HCT116 (cell line): ENCODE data around the gene RFPL1. TPM values are rescaled to one million over a fixed set of nuclear protein-coding genes. Genes with fewer than 3 reads are reported as not detected.

ENCODE experiments used
- ATAC-seq: fragments of 200-7000 bp; cut with Tn5 transposase; 2 replicates; pipeline ENCODE4 v1.9.1; 2020; ENCODE audit warnings: mild to moderate bottlenecking, moderate library complexity
- BruUV-seq: library from RNA; stranded (reverse); fragments of 400-500 nt; replicated peaks from 2 replicates; lab custom pipeline; 2021; lab: Mats Ljungman, UMichigan
- CTCF ChIA-PET: fragments of 300-600 bp; sonication (Branson Sonifier 250); formaldehyde crosslinking; loops from one replicate; lab custom pipeline; 2021; ENCODE audit warnings: antibody characterized with exemption; lab: Charles Lee
- POLR2A ChIA-PET: fragments of 300-600, 350-600 bp; sonication (Branson Sonifier 250); formaldehyde crosslinking; loops from one replicate; lab custom pipeline; 2021; ENCODE audit warnings: antibody characterized with exemption; lab: Charles Lee
- RAD21 ChIA-PET, 2 experiments: fragments of 300-600 bp; sonication (Branson Sonifier 250); formaldehyde crosslinking; loops; one replicate each; lab custom pipeline; 2023; ENCODE audit warnings: low total read pairs in 2 of 2; ENCODE audit not compliant: uncharacterized antibody in 2 of 2, unreplicated experiment in 2 of 2, low non-redundant PET in 1 of 2; lab: Charles Lee
- DNase-seq: peaks from one replicate; pipeline ENCODE4 v3.0.0-alpha.2; 2010; ENCODE audit warnings: low read depth, low spot score
- H2AFZ ChIP-seq: fragments of 200-600 bp; shearing (Covaris generic), sonication (generic); 2 replicates; pipeline ENCODE4 v1.6.1; 2017; ENCODE audit warnings: low read depth, mixed run types, mixed read lengths, antibody characterized with exemption, low read length; ENCODE audit not compliant: poor library complexity, severe bottlenecking
- H3K27ac ChIP-seq: 2 replicates; pipeline ENCODE4 v1.5.1; 2012; ENCODE audit warnings: low read depth, low read length
- H3K27me3 ChIP-seq: fragments of 200-600 bp; sonication (generic); 2 replicates; pipeline ENCODE4 v1.6.1; 2016; ENCODE audit warnings: mixed run types, low read length, mixed read lengths; ENCODE audit not compliant: insufficient read depth
- H3K36me3 ChIP-seq, 2 experiments: fragments of 200-500 bp in 1 of 2; fragments of 200-600 bp in 1 of 2; sonication (Bioruptor generic) in 1 of 2; sonication (generic) in 1 of 2; 2 replicates each; pipeline versions ENCODE4 v1.5.1 to v1.6.1; 2014 to 2016; ENCODE audit warnings: low read length in 2 of 2, inconsistent platforms in 1 of 2, mixed read lengths in 1 of 2, mixed run types in 1 of 2; ENCODE audit not compliant: insufficient read depth in 2 of 2, control insufficient read depth in 1 of 2
- H3K4me1 ChIP-seq, 2 experiments: fragments of 200-600 bp in 1 of 2; sonication (generic) in 1 of 2; 2 replicates each; pipeline versions ENCODE4 v1.5.1 to v1.6.1; 2012 to 2017; ENCODE audit warnings: low read length in 2 of 2, inconsistent platforms in 1 of 2, mild to moderate bottlenecking in 1 of 2, mixed read lengths in 1 of 2, mixed run types in 1 of 2, moderate library complexity in 1 of 2; ENCODE audit not compliant: insufficient read depth in 2 of 2, control insufficient read depth in 1 of 2
- H3K4me2 ChIP-seq: fragments of 200-600 bp; sonication (generic); 2 replicates; pipeline ENCODE4 v1.6.1; 2017; ENCODE audit warnings: mixed run types, low read length, mixed read lengths
- H3K4me3 ChIP-seq, 2 experiments: fragments of 200-600 bp in 1 of 2; sonication (generic) in 1 of 2; replicated peaks in 1 of 2; 2 replicates each; pipeline ENCODE4 v1.5.1; 2011 to 2016; ENCODE audit warnings: low read length in 2 of 2, control low read depth in 1 of 2, low read depth in 1 of 2, mild to moderate bottlenecking in 1 of 2, mixed read lengths in 1 of 2, mixed run types in 1 of 2
- H3K79me2 ChIP-seq: fragments of 200-600 bp; sonication (generic); 2 replicates; pipeline ENCODE4 v1.6.1; 2017; ENCODE audit warnings: mild to moderate bottlenecking, mixed run types, low read length, moderate library complexity, mixed read lengths; ENCODE audit not compliant: insufficient read depth
- H3K9ac ChIP-seq: fragments of 200-600 bp; sonication (generic); 2 replicates; pipeline ENCODE4 v1.6.1; 2016; ENCODE audit warnings: low read length, mixed read lengths
- H3K9me2 ChIP-seq: fragments of 200-600 bp; sonication (generic), shearing (Covaris generic); 2 replicates; pipeline ENCODE4 v1.6.1; 2017; ENCODE audit warnings: mixed run types, mild to moderate bottlenecking, moderate library complexity; ENCODE audit not compliant: insufficient read depth
- H3K9me3 ChIP-seq, 2 experiments: fragments of 200-500 bp in 1 of 2; fragments of 200-600 bp in 1 of 2; sonication (Bioruptor generic) in 1 of 2; sonication (generic) in 1 of 2; 2 replicates each; pipeline ENCODE4 v1.6.1; 2014 to 2017; ENCODE audit warnings: low read length in 2 of 2, mixed read lengths in 2 of 2, inconsistent platforms in 1 of 2, low read depth in 1 of 2, mild to moderate bottlenecking in 1 of 2, mixed run types in 1 of 2, moderate library complexity in 1 of 2; ENCODE audit not compliant: control insufficient read depth in 1 of 2, insufficient read depth in 1 of 2
- H4K20me1 ChIP-seq: fragments of 200-600 bp; sonication (generic), shearing (Covaris generic); 2 replicates; pipeline ENCODE4 v1.6.1; 2017; ENCODE audit warnings: mixed run types, mild to moderate bottlenecking, moderate library complexity; ENCODE audit not compliant: insufficient read depth
- CEBPB ChIP-seq: IDR thresholded peaks from 2 replicates; pipeline ENCODE4 v1.6.1; 2012; ENCODE audit warnings: low read depth
- EGR1 ChIP-seq: IDR thresholded peaks from 2 replicates; pipeline ENCODE4 v1.6.1; 2012; ENCODE audit warnings: low read depth
- EZH2 ChIP-seq: fragments of 200-600 bp; sonication (generic); IDR thresholded peaks from 2 replicates; pipeline ENCODE4 v1.6.1; 2017; ENCODE audit warnings: antibody characterized with exemption, mixed run types
- EZH2phosphoT487 ChIP-seq: fragments of 200-600 bp; IDR thresholded peaks from 2 replicates; pipeline ENCODE4 v1.6.1; 2018; ENCODE audit warnings: antibody characterized with exemption, borderline replicate concordance
- JUND ChIP-seq: IDR thresholded peaks from 2 replicates; pipeline ENCODE4 v1.6.1; 2012
- POLR2AphosphoS5 ChIP-seq: IDR thresholded peaks from 2 replicates; pipeline ENCODE4 v1.6.1; 2011; ENCODE audit warnings: mild to moderate bottlenecking, low read depth, low read length, moderate library complexity
- RAD21 ChIP-seq: IDR thresholded peaks from 2 replicates; pipeline ENCODE4 v1.6.1; 2012; ENCODE audit warnings: low read depth, mild to moderate bottlenecking
- SIN3A ChIP-seq: IDR thresholded peaks from 2 replicates; pipeline ENCODE4 v1.6.1; 2012; ENCODE audit warnings: low read depth
- TCF7L2 ChIP-seq: IDR thresholded peaks from 2 replicates; pipeline ENCODE4 v1.7.0; 2011; ENCODE audit warnings: borderline replicate concordance, inconsistent platforms; ENCODE audit not compliant: insufficient read depth, insufficient read length; ENCODE audit errors: extremely low read depth
- YY1 ChIP-seq: IDR thresholded peaks from 2 replicates; pipeline ENCODE4 v1.6.1; 2011; ENCODE audit warnings: low read length, low read depth, moderate library complexity, mild to moderate bottlenecking; ENCODE audit not compliant: insufficient replicate concordance; ENCODE audit errors: extremely low read depth
- ZNF274 ChIP-seq: fragments of 200-500 bp; sonication (Bioruptor generic); IDR thresholded peaks from 2 replicates; pipeline ENCODE4 v1.6.1; 2014; ENCODE audit warnings: mild to moderate bottlenecking, low read depth, low read length, inconsistent platforms
- intact Hi-C: fragments of 100-400 bp; cut with micrococcal nuclease; formaldehyde crosslinking; loops from 2 replicates; pipeline ENCODE4 v1.10.0; 2022
- total RNA-seq: library from RNA; stranded (reverse); gene quantifications from one replicate; pipeline ENCODE4 v1.2.1, GENCODE V29; 2021; ENCODE audit not compliant: unreplicated experiment
- TF ChIP-seq, protein P1 (sequence below): IDR thresholded peaks from 2 replicates; pipeline ENCODE4 v1.6.1; 2011; ENCODE audit warnings: mild to moderate bottlenecking, low read length, moderate library complexity; ENCODE audit not compliant: insufficient replicate concordance; ENCODE audit errors: extremely low read depth

Gene RFPL1
- total RNA-seq, 1 experiment from 2014 or later, result not detected

DNA sequence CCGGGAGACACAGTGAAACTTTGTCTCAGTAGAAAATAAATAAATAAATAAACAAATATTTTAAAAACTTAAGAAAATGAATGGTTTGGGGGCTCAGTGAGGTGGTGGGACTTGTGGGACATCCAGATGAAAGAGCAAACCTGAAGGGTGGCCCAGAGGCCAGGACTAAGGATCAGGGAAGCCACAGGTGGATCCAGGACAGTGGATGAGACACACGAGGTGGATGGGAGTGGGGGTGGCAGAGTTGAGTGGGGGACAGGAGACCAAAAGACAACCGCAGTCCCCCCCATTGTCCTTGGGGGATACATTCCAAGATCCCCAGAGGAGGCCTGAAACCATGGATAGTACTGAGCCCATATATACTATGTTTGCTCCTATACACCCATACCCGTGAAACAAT lies 7.1 kb downstream of the RFPL1 start:
- no peaks in the 10 kb centered on the region for H3K27me3 ChIP-seq
- H3K4me2 ChIP-seq, result no peak overlapping the region
- no peaks in the 10 kb centered on the region for H3K9me2 ChIP-seq
- H3K36me3 ChIP-seq, result no peaks in the 10 kb centered on the region
- DNase-seq, result no peak
- no peaks in the 10 kb centered on the region for H4K20me1 ChIP-seq
- TF ChIP-seq JUND, result no peak
- no peak for TF ChIP-seq TCF7L2
- TF ChIP-seq, protein P1, sequence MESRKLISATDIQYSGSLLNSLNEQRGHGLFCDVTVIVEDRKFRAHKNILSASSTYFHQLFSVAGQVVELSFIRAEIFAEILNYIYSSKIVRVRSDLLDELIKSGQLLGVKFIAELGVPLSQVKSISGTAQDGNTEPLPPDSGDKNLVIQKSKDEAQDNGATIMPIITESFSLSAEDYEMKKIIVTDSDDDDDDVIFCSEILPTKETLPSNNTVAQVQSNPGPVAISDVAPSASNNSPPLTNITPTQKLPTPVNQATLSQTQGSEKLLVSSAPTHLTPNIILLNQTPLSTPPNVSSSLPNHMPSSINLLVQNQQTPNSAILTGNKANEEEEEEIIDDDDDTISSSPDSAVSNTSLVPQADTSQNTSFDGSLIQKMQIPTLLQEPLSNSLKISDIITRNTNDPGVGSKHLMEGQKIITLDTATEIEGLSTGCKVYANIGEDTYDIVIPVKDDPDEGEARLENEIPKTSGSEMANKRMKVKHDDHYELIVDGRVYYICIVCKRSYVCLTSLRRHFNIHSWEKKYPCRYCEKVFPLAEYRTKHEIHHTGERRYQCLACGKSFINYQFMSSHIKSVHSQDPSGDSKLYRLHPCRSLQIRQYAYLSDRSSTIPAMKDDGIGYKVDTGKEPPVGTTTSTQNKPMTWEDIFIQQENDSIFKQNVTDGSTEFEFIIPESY, result no peak
- no peak for TF ChIP-seq EZH2
- no peak for TF ChIP-seq SIN3A
- intact Hi-C loops, result no loop called here
- ChIA-PET CTCF (no interaction called here), POLR2A (no interaction called here), RAD21 (no interaction called here)
- no peak for ATAC-seq
- no peak overlapping the region for H2AFZ ChIP-seq
- H3K27ac ChIP-seq, result no peak overlapping the region
- no peaks in the 10 kb centered on the region for H3K4me1 ChIP-seq
- H3K9ac ChIP-seq, result no peak overlapping the region
- no peaks in the 10 kb centered on the region for H3K9me3 ChIP-seq
- H3K4me3 ChIP-seq, result no peak overlapping the region
- BruUV-seq, result no TSS peak
- no peaks in the 10 kb centered on the region for H3K79me2 ChIP-seq

- DNase-seq, result no peak
- ChIA-PET CTCF (interaction anchor here (0.6 kb wide), 1 partner anchor 23 kb away, joined by 3 read pairs; no protein-coding TSS in a partner anchor), POLR2A (no interaction called here), RAD21 (no interaction called here)
- no TSS peak for BruUV-seq
- no peak overlapping the region for H3K4me3 ChIP-seq
- H3K4me1 ChIP-seq, result no peaks in the 10 kb centered on the region
- H2AFZ ChIP-seq, result no peak overlapping the region
- no peak for ATAC-seq
- TF ChIP-seq SIN3A (no peak), YY1 (no peak), CEBPB (no peak), JUND (no peak), EGR1 (no peak), EZH2phosphoT487 (no peak), RAD21 (no peak), ZNF274 (no peak), POLR2AphosphoS5 (no peak)
- H3K9me3 ChIP-seq, result no peaks in the 10 kb centered on the region
- no peak overlapping the region for H3K9ac ChIP-seq
- H3K9me2 ChIP-seq, result no peaks in the 10 kb centered on the region
- intact Hi-C loops, result no loop called here
- H3K4me2 ChIP-seq, result no peak overlapping the region
- no peaks in the 10 kb centered on the region for H3K27me3 ChIP-seq
- no peaks in the 10 kb centered on the region for H4K20me1 ChIP-seq
- no peaks in the 10 kb centered on the region for H3K79me2 ChIP-seq
- H3K36me3 ChIP-seq, result no peaks in the 10 kb centered on the region
- H3K27ac ChIP-seq, result no peak overlapping the region
These were observed 9.5 kb downstream of the RFPL1 start for GRCh38 chr22:29447906-29448305.
